PC-9 (cell line): ENCODE data around the gene TM2D1. TPM values are rescaled to one million over a fixed set of nuclear protein-coding genes. Genes with fewer than 3 reads are reported as not detected.

Experiments
- BruUV-seq: library from RNA; stranded (reverse); fragments of 400-500 nt; replicated peaks from 2 replicates; lab custom pipeline; 2021; lab: Mats Ljungman, UMichigan
- CTCF ChIA-PET: fragments of 300-600 bp; sonication (Branson Sonifier 250); formaldehyde crosslinking; loops from one replicate; lab custom pipeline; 2022; ENCODE audit warnings: antibody characterized with exemption; lab: Charles Lee
- POLR2A ChIA-PET: fragments of 300-600 bp; sonication (Branson Sonifier 250); formaldehyde crosslinking; loops from one replicate; lab custom pipeline; 2022; ENCODE audit warnings: antibody characterized with exemption; ENCODE audit not compliant: unreplicated experiment; lab: Charles Lee
- DNase-seq, 2 experiments: peaks; one replicate each; pipeline versions ENCODE4 v3.0.0 to v3.0.0-alpha.2; 2015 to 2022; ENCODE audit warnings: mixed read lengths in 1 of 2
- H2AFZ ChIP-seq: fragments of 200-600 bp; sonication (generic); 2 replicates; pipeline ENCODE4 v1.8.1; 2017; ENCODE audit warnings: antibody characterized with exemption
- H3F3A ChIP-seq: fragments of 200-600 bp; sonication (generic); 2 replicates; pipeline ENCODE4 v1.8.1; 2017; ENCODE audit warnings: antibody characterized with exemption, mild to moderate bottlenecking, low read depth; ENCODE audit not compliant: insufficient read depth
- H3K27ac ChIP-seq: fragments of 200-600 bp; sonication (generic); 2 replicates; pipeline ENCODE4 v1.6.1; 2016; ENCODE audit warnings: mixed run types
- H3K27me3 ChIP-seq: fragments of 200-600 bp; sonication (generic); 2 replicates; pipeline ENCODE4 v1.6.1; 2016; ENCODE audit warnings: low read depth, mixed run types; ENCODE audit not compliant: insufficient read depth
- H3K36me3 ChIP-seq: fragments of 200-600 bp; sonication (generic); 2 replicates; pipeline ENCODE4 v1.6.1; 2016; ENCODE audit warnings: low read depth, mixed run types
- H3K4me1 ChIP-seq: fragments of 200-600 bp; sonication (generic); replicated peaks from 2 replicates; pipeline ENCODE4 v1.6.1; 2016; ENCODE audit warnings: mixed run types; ENCODE audit not compliant: insufficient read depth
- H3K4me2 ChIP-seq: fragments of 200-600 bp; sonication (generic); 2 replicates; pipeline ENCODE4 v1.6.1; 2017; ENCODE audit warnings: mixed run types
- H3K4me3 ChIP-seq: fragments of 200-600 bp; sonication (generic); 2 replicates; pipeline ENCODE4 v1.6.1; 2016; ENCODE audit warnings: mixed run types
- H3K79me2 ChIP-seq: fragments of 200-600 bp; sonication (generic); 2 replicates; pipeline ENCODE4 v1.6.1; 2017; ENCODE audit warnings: low read depth, mixed run types
- H3K9me2 ChIP-seq: fragments of 200-600 bp; sonication (generic); 2 replicates; pipeline ENCODE4 v1.8.1; 2017; ENCODE audit warnings: mild to moderate bottlenecking; ENCODE audit not compliant: insufficient read depth
- H3K9me3 ChIP-seq: fragments of 200-600 bp; sonication (generic); 2 replicates; pipeline ENCODE4 v1.8.1; 2016; ENCODE audit warnings: low read depth; ENCODE audit not compliant: insufficient read depth
- H4K20me1 ChIP-seq: fragments of 200-600 bp; sonication (generic); 2 replicates; pipeline ENCODE4 v1.8.1; 2017; ENCODE audit not compliant: insufficient read depth
- CTCF ChIP-seq: fragments of 200-600 bp; sonication (generic); conservative IDR thresholded peaks from 2 replicates; pipeline ENCODE4 v1.6.1; 2017; ENCODE audit warnings: mixed run types, antibody characterized with exemption, mild to moderate bottlenecking, moderate library complexity
- EZH2 ChIP-seq: fragments of 200-600 bp; sonication (generic); IDR thresholded peaks from 2 replicates; pipeline ENCODE4 v1.8.0; 2017; ENCODE audit warnings: antibody characterized with exemption, low read depth
- intact Hi-C: fragments of 100-400 bp; cut with micrococcal nuclease; formaldehyde crosslinking; loops from one replicate; pipeline ENCODE4 v1.10.0; 2022; ENCODE audit not compliant: unreplicated experiment
- total RNA-seq: library from RNA; stranded (reverse); gene quantifications from 2 replicates; pipeline ENCODE4 v1.2.3, GENCODE V29; 2021

The TM2D1 gene
- total RNA-seq, 1 experiment from 2014 or later = 36.8 TPM

GRCh38 chr1:61709908-61710289 lies 15.0 kb downstream of the TM2D1 start:
- Histone ChIP-seq H3K9me3 (no peaks in the 10 kb centered on the region), H3K27ac (no peak overlapping the region), H3K27me3 (no peaks in the 10 kb centered on the region), H4K20me1 (peaks cover 7% of the 10 kb centered on the region; the same call in 1 of the 2 replicates), H3K4me1 (peaks cover 13% of the 10 kb centered on the region; the same call in 1 of the 2 replicates), H3K4me3 (no peak overlapping the region), H2AFZ (no peak overlapping the region), H3F3A (peaks cover 5% of the 10 kb centered on the region; the same call in 1 of the 2 replicates), H3K36me3 (peaks cover 32% of the 10 kb centered on the region; the same call in 1 of the 2 replicates), H3K9me2 (no peaks in the 10 kb centered on the region), H3K4me2 (no peak overlapping the region), H3K79me2 (peaks cover 30% of the 10 kb centered on the region)
- BruUV-seq = no TSS peak
- intact Hi-C loops = loop anchor here (5.0 kb wide), 1 partner anchor 52 kb away; no protein-coding TSS in a partner anchor
- ChIA-PET CTCF (no interaction called here), POLR2A (no interaction called here)
- no peak for TF ChIP-seq CTCF
- no peak for TF ChIP-seq EZH2
- no peak for DNase-seq

- Histone ChIP-seq H3K4me3 (no peak overlapping the region), H2AFZ (no peak overlapping the region), H3K4me1 (peaks cover 13% of the 10 kb centered on the region; the same call in 1 of the 2 replicates), H3K9me2 (no peaks in the 10 kb centered on the region), H3F3A (peaks cover 5% of the 10 kb centered on the region; the same call in 1 of the 2 replicates), H3K79me2 (peaks cover 27% of the 10 kb centered on the region), H3K9me3 (no peaks in the 10 kb centered on the region), H3K27me3 (no peaks in the 10 kb centered on the region), H3K27ac (no peak overlapping the region), H3K4me2 (no peak overlapping the region), H4K20me1 (peaks cover 4% of the 10 kb centered on the region; the same call in 1 of the 2 replicates), H3K36me3 (peaks cover 32% of the 10 kb centered on the region; the same call in 1 of the 2 replicates)
- CTCF ChIA-PET = no interaction called here
- intact Hi-C loops = no loop called here
- DNase-seq = no peak
- TF ChIP-seq EZH2 = no peak
- no peak for TF ChIP-seq CTCF
- no TSS peak for BruUV-seq
- POLR2A ChIA-PET = no interaction called here
Observed at GRCh38 chr1:61708953-61709907, 15.7 kb downstream of the TM2D1 start.

GRCh38 chr1:61699911-61700851 lies 24.8 kb downstream of the TM2D1 start:
- Histone ChIP-seq H3K4me3 (no peak overlapping the region), H3K36me3 (peaks cover 23% of the 10 kb centered on the region)
- intact Hi-C loops = no loop called here

More at GRCh38 chr1:61699911-61700851, 24.8 kb downstream of the TM2D1 start:
- no peaks in the 10 kb centered on the region for H3K9me3 ChIP-seq
- BruUV-seq = no TSS peak
- no peaks in the 10 kb centered on the region for H3K27me3 ChIP-seq
- no peak overlapping the region for H2AFZ ChIP-seq
- no peaks in the 10 kb centered on the region for H3K4me1 ChIP-seq
- ChIA-PET CTCF (no interaction called here), POLR2A (no interaction called here)
- 0 out of 2 replicates have a peak, but pooled peaks cover 4% of the 10 kb centered on the region for H3F3A ChIP-seq
- no peaks in the 10 kb centered on the region; the same call in 1 of the 2 replicates for H4K20me1 ChIP-seq
- DNase-seq = no peak
- H3K9me2 ChIP-seq = no peaks in the 10 kb centered on the region
- no peaks in the 10 kb centered on the region for H3K79me2 ChIP-seq
- H3K27ac ChIP-seq = no peak overlapping the region
- no peak overlapping the region for H3K4me2 ChIP-seq
- TF ChIP-seq EZH2 (no peak), CTCF (no peak)
